GM12892 (cell line): ENCODE data around the gene CST9.

Experiments used
- POLR2A ChIP-seq: IDR thresholded peaks from 2 replicates; pipeline ENCODE4 v1.6.1; 2011; ENCODE audit warnings: low read depth, low read length, control low read depth
- POLR2AphosphoS5 ChIP-seq: IDR thresholded peaks from 2 replicates; pipeline ENCODE4 v1.6.1; 2011; ENCODE audit warnings: low read depth, low read length, control low read depth

GRCh38 chr20:23568320-23568970 lies 37.3 kb downstream of the CST9 start, which contains the start of gene CST9L:
- TF ChIP-seq POLR2A (no peak), POLR2AphosphoS5 (no peak)
